HCT116 (cell line): ENCODE measurements around the gene NEMP2. TPM values are rescaled to one million over a fixed set of nuclear protein-coding genes. Genes with fewer than 3 reads are reported as not detected.

Experiments used
- ATAC-seq: fragments of 200-7000 bp; cut with Tn5 transposase; 2 replicates; pipeline ENCODE4 v1.9.1; 2020; ENCODE audit warnings: mild to moderate bottlenecking, moderate library complexity
- BruUV-seq: library from RNA; stranded (reverse); fragments of 400-500 nt; replicated peaks from 2 replicates; lab custom pipeline; 2021; lab: Mats Ljungman, UMichigan
- CTCF ChIA-PET: fragments of 300-600 bp; sonication (Branson Sonifier 250); formaldehyde crosslinking; loops from one replicate; lab custom pipeline; 2021; ENCODE audit warnings: antibody characterized with exemption; lab: Charles Lee
- POLR2A ChIA-PET: fragments of 300-600, 350-600 bp; sonication (Branson Sonifier 250); formaldehyde crosslinking; loops from one replicate; lab custom pipeline; 2021; ENCODE audit warnings: antibody characterized with exemption; lab: Charles Lee
- RAD21 ChIA-PET, 2 experiments: fragments of 300-600 bp; sonication (Branson Sonifier 250); formaldehyde crosslinking; loops; one replicate each; lab custom pipeline; 2023; ENCODE audit warnings: low total read pairs in 2 of 2; ENCODE audit not compliant: uncharacterized antibody in 2 of 2, unreplicated experiment in 2 of 2, low non-redundant PET in 1 of 2; lab: Charles Lee
- DNase-seq: peaks from one replicate; pipeline ENCODE4 v3.0.0-alpha.2; 2010; ENCODE audit warnings: low read depth, low spot score
- H2AFZ ChIP-seq: fragments of 200-600 bp; shearing (Covaris generic), sonication (generic); 2 replicates; pipeline ENCODE4 v1.6.1; 2017; ENCODE audit warnings: low read depth, mixed run types, mixed read lengths, antibody characterized with exemption, low read length; ENCODE audit not compliant: poor library complexity, severe bottlenecking
- H3K27ac ChIP-seq: 2 replicates; pipeline ENCODE4 v1.5.1; 2012; ENCODE audit warnings: low read depth, low read length
- H3K27me3 ChIP-seq: fragments of 200-600 bp; sonication (generic); 2 replicates; pipeline ENCODE4 v1.6.1; 2016; ENCODE audit warnings: mixed run types, low read length, mixed read lengths; ENCODE audit not compliant: insufficient read depth
- H3K36me3 ChIP-seq, 2 experiments: fragments of 200-500 bp in 1 of 2; fragments of 200-600 bp in 1 of 2; sonication (Bioruptor generic) in 1 of 2; sonication (generic) in 1 of 2; 2 replicates each; pipeline versions ENCODE4 v1.5.1 to v1.6.1; 2014 to 2016; ENCODE audit warnings: low read length in 2 of 2, inconsistent platforms in 1 of 2, mixed read lengths in 1 of 2, mixed run types in 1 of 2; ENCODE audit not compliant: insufficient read depth in 2 of 2, control insufficient read depth in 1 of 2
- H3K4me1 ChIP-seq, 2 experiments: fragments of 200-600 bp in 1 of 2; sonication (generic) in 1 of 2; 2 replicates each; pipeline versions ENCODE4 v1.5.1 to v1.6.1; 2012 to 2017; ENCODE audit warnings: low read length in 2 of 2, inconsistent platforms in 1 of 2, mild to moderate bottlenecking in 1 of 2, mixed read lengths in 1 of 2, mixed run types in 1 of 2, moderate library complexity in 1 of 2; ENCODE audit not compliant: insufficient read depth in 2 of 2, control insufficient read depth in 1 of 2
- H3K4me2 ChIP-seq: fragments of 200-600 bp; sonication (generic); 2 replicates; pipeline ENCODE4 v1.6.1; 2017; ENCODE audit warnings: mixed run types, low read length, mixed read lengths
- H3K4me3 ChIP-seq, 2 experiments: fragments of 200-600 bp in 1 of 2; sonication (generic) in 1 of 2; replicated peaks in 1 of 2; 2 replicates each; pipeline ENCODE4 v1.5.1; 2011 to 2016; ENCODE audit warnings: low read length in 2 of 2, control low read depth in 1 of 2, low read depth in 1 of 2, mild to moderate bottlenecking in 1 of 2, mixed read lengths in 1 of 2, mixed run types in 1 of 2
- H3K79me2 ChIP-seq: fragments of 200-600 bp; sonication (generic); 2 replicates; pipeline ENCODE4 v1.6.1; 2017; ENCODE audit warnings: mild to moderate bottlenecking, mixed run types, low read length, moderate library complexity, mixed read lengths; ENCODE audit not compliant: insufficient read depth
- H3K9ac ChIP-seq: fragments of 200-600 bp; sonication (generic); 2 replicates; pipeline ENCODE4 v1.6.1; 2016; ENCODE audit warnings: low read length, mixed read lengths
- H3K9me2 ChIP-seq: fragments of 200-600 bp; sonication (generic), shearing (Covaris generic); 2 replicates; pipeline ENCODE4 v1.6.1; 2017; ENCODE audit warnings: mixed run types, mild to moderate bottlenecking, moderate library complexity; ENCODE audit not compliant: insufficient read depth
- H3K9me3 ChIP-seq, 2 experiments: fragments of 200-500 bp in 1 of 2; fragments of 200-600 bp in 1 of 2; sonication (Bioruptor generic) in 1 of 2; sonication (generic) in 1 of 2; 2 replicates each; pipeline ENCODE4 v1.6.1; 2014 to 2017; ENCODE audit warnings: low read length in 2 of 2, mixed read lengths in 2 of 2, inconsistent platforms in 1 of 2, low read depth in 1 of 2, mild to moderate bottlenecking in 1 of 2, mixed run types in 1 of 2, moderate library complexity in 1 of 2; ENCODE audit not compliant: control insufficient read depth in 1 of 2, insufficient read depth in 1 of 2
- H4K20me1 ChIP-seq: fragments of 200-600 bp; sonication (generic), shearing (Covaris generic); 2 replicates; pipeline ENCODE4 v1.6.1; 2017; ENCODE audit warnings: mixed run types, mild to moderate bottlenecking, moderate library complexity; ENCODE audit not compliant: insufficient read depth
- CEBPB ChIP-seq: IDR thresholded peaks from 2 replicates; pipeline ENCODE4 v1.6.1; 2012; ENCODE audit warnings: low read depth
- EGR1 ChIP-seq: IDR thresholded peaks from 2 replicates; pipeline ENCODE4 v1.6.1; 2012; ENCODE audit warnings: low read depth
- EZH2 ChIP-seq: fragments of 200-600 bp; sonication (generic); IDR thresholded peaks from 2 replicates; pipeline ENCODE4 v1.6.1; 2017; ENCODE audit warnings: antibody characterized with exemption, mixed run types
- FOSL1 ChIP-seq: IDR thresholded peaks from 2 replicates; pipeline ENCODE4 v1.6.1; 2012; ENCODE audit warnings: low read depth
- POLR2A ChIP-seq: IDR thresholded peaks from 2 replicates; pipeline ENCODE4 v1.7.0; 2011; ENCODE audit warnings: borderline replicate concordance; ENCODE audit not compliant: insufficient read depth, insufficient read length; ENCODE audit errors: extremely low read depth
- SP1 ChIP-seq: IDR thresholded peaks from 2 replicates; pipeline ENCODE4 v1.6.1; 2012; ENCODE audit warnings: low read depth
- SRF ChIP-seq: IDR thresholded peaks from 2 replicates; pipeline ENCODE4 v1.6.1; 2012; ENCODE audit warnings: low read depth
- TCF7L2 ChIP-seq: IDR thresholded peaks from 2 replicates; pipeline ENCODE4 v1.7.0; 2011; ENCODE audit warnings: borderline replicate concordance, inconsistent platforms; ENCODE audit not compliant: insufficient read depth, insufficient read length; ENCODE audit errors: extremely low read depth
- ZNF274 ChIP-seq: fragments of 200-500 bp; sonication (Bioruptor generic); IDR thresholded peaks from 2 replicates; pipeline ENCODE4 v1.6.1; 2014; ENCODE audit warnings: mild to moderate bottlenecking, low read depth, low read length, inconsistent platforms
- intact Hi-C: fragments of 100-400 bp; cut with micrococcal nuclease; formaldehyde crosslinking; loops from 2 replicates; pipeline ENCODE4 v1.10.0; 2022
- total RNA-seq: library from RNA; stranded (reverse); gene quantifications from one replicate; pipeline ENCODE4 v1.2.1, GENCODE V29; 2021; ENCODE audit not compliant: unreplicated experiment
- TF ChIP-seq, protein P1 (sequence below): IDR thresholded peaks from 2 replicates; pipeline ENCODE4 v1.6.1; 2012
- TF ChIP-seq, protein P2 (sequence below): IDR thresholded peaks from 2 replicates; pipeline ENCODE4 v1.6.1; 2012; ENCODE audit warnings: low read depth
- TF ChIP-seq, protein P3 (sequence below), 3 experiments: fragments of 200-600 bp in 1 of 3; sonication (generic) in 1 of 3; IDR thresholded peaks in 2 of 3; conservative IDR thresholded peaks in 1 of 3; 2 replicates each; pipeline ENCODE4 v1.5.1; 2012 to 2017; ENCODE audit warnings: low read depth in 2 of 3, low read length in 2 of 3, antibody characterized with exemption in 1 of 3, borderline replicate concordance in 1 of 3, control low read depth in 1 of 3, mild to moderate bottlenecking in 1 of 3, mixed read lengths in 1 of 3, mixed run types in 1 of 3, moderate library complexity in 1 of 3; ENCODE audit not compliant: insufficient read depth in 1 of 3

NEMP2 gene
- total RNA-seq, 1 experiment from 2014 or later = 8.6 TPM

DNA sequence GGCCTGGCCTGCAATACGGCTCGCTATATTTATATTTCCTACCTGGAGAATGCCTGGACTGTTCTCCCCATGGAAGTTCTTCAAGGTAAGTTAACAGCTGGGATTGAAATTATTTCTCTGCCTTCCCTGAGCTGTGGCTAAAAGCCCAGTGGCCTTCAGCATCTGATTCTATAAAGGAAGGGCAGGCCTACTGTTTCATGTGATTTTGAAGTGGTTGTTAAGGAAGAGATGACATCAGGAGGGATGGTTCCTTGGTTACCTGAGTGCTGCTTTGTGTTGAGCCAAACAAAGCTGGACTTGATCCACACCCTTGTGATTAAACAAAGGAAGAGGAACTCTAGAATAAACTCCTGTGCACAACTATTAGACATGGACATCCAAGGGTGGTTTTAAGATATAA lies 64.8 kb downstream of the NEMP2 start:
- ChIA-PET RAD21 (no interaction called here), CTCF (no interaction called here), POLR2A (no interaction called here)
- Histone ChIP-seq H3K79me2 (no peaks in the 10 kb centered on the region), H4K20me1 (no peaks in the 10 kb centered on the region), H3K36me3 (no peaks in the 10 kb centered on the region), H3K4me1 (peaks cover 42 to 45% of the 10 kb centered on the region in 2 experiments), H3K9me2 (no peaks in the 10 kb centered on the region), H3K9me3 (no peaks in the 10 kb centered on the region), H3K4me2 (peak overlapping the region; percentile 49; the same call in 1 of the 2 replicates), H3K9ac (no peak overlapping the region), H3K4me3 (no peak overlapping the region), H3K27ac (no peak overlapping the region), H3K27me3 (no peaks in the 10 kb centered on the region), H2AFZ (no peak overlapping the region)
- ATAC-seq (peak; percentile 65; the same call in 1 of the 2 replicates), DNase-seq (peak; percentile 56)
- no TSS peak for BruUV-seq
- TF ChIP-seq EZH2 = no peak
- no peak for TF ChIP-seq CEBPB
- TF ChIP-seq EGR1 = no peak
- TF ChIP-seq, protein P1, sequence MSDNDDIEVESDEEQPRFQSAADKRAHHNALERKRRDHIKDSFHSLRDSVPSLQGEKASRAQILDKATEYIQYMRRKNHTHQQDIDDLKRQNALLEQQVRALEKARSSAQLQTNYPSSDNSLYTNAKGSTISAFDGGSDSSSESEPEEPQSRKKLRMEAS = no peak
- TF ChIP-seq POLR2A = no peak
- TF ChIP-seq, protein P2, sequence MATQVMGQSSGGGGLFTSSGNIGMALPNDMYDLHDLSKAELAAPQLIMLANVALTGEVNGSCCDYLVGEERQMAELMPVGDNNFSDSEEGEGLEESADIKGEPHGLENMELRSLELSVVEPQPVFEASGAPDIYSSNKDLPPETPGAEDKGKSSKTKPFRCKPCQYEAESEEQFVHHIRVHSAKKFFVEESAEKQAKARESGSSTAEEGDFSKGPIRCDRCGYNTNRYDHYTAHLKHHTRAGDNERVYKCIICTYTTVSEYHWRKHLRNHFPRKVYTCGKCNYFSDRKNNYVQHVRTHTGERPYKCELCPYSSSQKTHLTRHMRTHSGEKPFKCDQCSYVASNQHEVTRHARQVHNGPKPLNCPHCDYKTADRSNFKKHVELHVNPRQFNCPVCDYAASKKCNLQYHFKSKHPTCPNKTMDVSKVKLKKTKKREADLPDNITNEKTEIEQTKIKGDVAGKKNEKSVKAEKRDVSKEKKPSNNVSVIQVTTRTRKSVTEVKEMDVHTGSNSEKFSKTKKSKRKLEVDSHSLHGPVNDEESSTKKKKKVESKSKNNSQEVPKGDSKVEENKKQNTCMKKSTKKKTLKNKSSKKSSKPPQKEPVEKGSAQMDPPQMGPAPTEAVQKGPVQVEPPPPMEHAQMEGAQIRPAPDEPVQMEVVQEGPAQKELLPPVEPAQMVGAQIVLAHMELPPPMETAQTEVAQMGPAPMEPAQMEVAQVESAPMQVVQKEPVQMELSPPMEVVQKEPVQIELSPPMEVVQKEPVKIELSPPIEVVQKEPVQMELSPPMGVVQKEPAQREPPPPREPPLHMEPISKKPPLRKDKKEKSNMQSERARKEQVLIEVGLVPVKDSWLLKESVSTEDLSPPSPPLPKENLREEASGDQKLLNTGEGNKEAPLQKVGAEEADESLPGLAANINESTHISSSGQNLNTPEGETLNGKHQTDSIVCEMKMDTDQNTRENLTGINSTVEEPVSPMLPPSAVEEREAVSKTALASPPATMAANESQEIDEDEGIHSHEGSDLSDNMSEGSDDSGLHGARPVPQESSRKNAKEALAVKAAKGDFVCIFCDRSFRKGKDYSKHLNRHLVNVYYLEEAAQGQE = no peak
- no peak for TF ChIP-seq TCF7L2
- TF ChIP-seq SP1 = no peak
- TF ChIP-seq SRF = no peak
- TF ChIP-seq, protein P3, sequence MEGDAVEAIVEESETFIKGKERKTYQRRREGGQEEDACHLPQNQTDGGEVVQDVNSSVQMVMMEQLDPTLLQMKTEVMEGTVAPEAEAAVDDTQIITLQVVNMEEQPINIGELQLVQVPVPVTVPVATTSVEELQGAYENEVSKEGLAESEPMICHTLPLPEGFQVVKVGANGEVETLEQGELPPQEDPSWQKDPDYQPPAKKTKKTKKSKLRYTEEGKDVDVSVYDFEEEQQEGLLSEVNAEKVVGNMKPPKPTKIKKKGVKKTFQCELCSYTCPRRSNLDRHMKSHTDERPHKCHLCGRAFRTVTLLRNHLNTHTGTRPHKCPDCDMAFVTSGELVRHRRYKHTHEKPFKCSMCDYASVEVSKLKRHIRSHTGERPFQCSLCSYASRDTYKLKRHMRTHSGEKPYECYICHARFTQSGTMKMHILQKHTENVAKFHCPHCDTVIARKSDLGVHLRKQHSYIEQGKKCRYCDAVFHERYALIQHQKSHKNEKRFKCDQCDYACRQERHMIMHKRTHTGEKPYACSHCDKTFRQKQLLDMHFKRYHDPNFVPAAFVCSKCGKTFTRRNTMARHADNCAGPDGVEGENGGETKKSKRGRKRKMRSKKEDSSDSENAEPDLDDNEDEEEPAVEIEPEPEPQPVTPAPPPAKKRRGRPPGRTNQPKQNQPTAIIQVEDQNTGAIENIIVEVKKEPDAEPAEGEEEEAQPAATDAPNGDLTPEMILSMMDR (IDR thresholded peaks at IDR 0.05 in 2 of 3, conservative IDR thresholded peaks at IDR 0.05 in 1 of 3; ENCODE audit: borderline replicate concordance in 1 of 3, insufficient read depth in 1 of 3, low read depth in 2 of 3, low read length in 2 of 3) = no peak
- TF ChIP-seq FOSL1 = no peak
- TF ChIP-seq ZNF274 = no peak
- intact Hi-C loops = no loop called here
